Sigmoid colon (tissue), 7 donors: ENCODE results near the gene CSNK1G2. TPM values are rescaled to one million over a fixed set of nuclear protein-coding genes. Genes with fewer than 3 reads are reported as not detected.

Experiments used
- DNase-seq: peaks from one replicate; pipeline ENCODE4 v3.0.0-alpha.2; 2019
- H3K27ac ChIP-seq, 4 donors: fragments of 200-600 bp; sonication (generic); one replicate each; pipeline ENCODE4 v1.5.1; 2016 to 2019; ENCODE audit warnings: mild to moderate bottlenecking in 1 of 4
- H3K27me3 ChIP-seq, 3 donors: fragments of 200-600 bp; sonication (generic); one replicate each; pipeline ENCODE4 v1.5.1; 2019; ENCODE audit warnings: mild to moderate bottlenecking in 1 of 3
- H3K36me3 ChIP-seq, 4 donors: fragments of 200-600 bp; sonication (generic); one replicate each; pipeline ENCODE4 v1.5.1; 2016 to 2019
- H3K4me1 ChIP-seq, 4 donors: fragments of 200-600 bp; sonication (generic); one replicate each; pipeline ENCODE4 v1.5.1; 2017 to 2019
- H3K4me3 ChIP-seq, 4 donors: fragments of 200-600 bp; sonication (generic); one replicate each; pipeline ENCODE4 v1.5.1; 2017 to 2019; ENCODE audit warnings: mild to moderate bottlenecking in 2 of 4, moderate library complexity in 1 of 4
- H3K9me3 ChIP-seq, 4 donors: fragments of 200-600 bp in 3 of 4; sonication (generic) in 3 of 4; one replicate each; pipeline versions ENCODE4 v1.5.1 to v1.6.1; 2013 to 2019
- EP300 ChIP-seq, 4 donors: sonication (generic); formaldehyde crosslinking; IDR thresholded peaks; one replicate each; pipeline ENCODE4 v1.6.1; 2017; ENCODE audit warnings: antibody characterized with exemption in 4 of 4
- POLR2A ChIP-seq, 2 donors: fragments of 450-650 bp; IDR thresholded peaks; one replicate each; pipeline ENCODE4 v1.6.1; 2016; ENCODE audit warnings: antibody characterized with exemption in 2 of 2, mild to moderate bottlenecking in 2 of 2, moderate library complexity in 2 of 2
- POLR2AphosphoS5 ChIP-seq, 4 donors: sonication (generic); formaldehyde crosslinking; IDR thresholded peaks; one replicate each; pipeline ENCODE4 v1.6.1; 2017; ENCODE audit warnings: antibody characterized with exemption in 4 of 4
- WGBS, 2 donors: extraction: QIAGEN DNeasy Blood & Tissue Kit; methylation state at CpG; one replicate each; pipeline ENCODE4 v1.1.7; 2013; 5-methylcytosine and 5-hydroxymethylcytosine counted together
- intact Hi-C: fragments of 100-400 bp; cut with DNase I; formaldehyde crosslinking; loops from one replicate; pipeline ENCODE4 v1.15.1; 2023
- polyA plus RNA-seq, 3 donors: library from polyadenylated mRNA; stranded (reverse); fragments of 200-250 nt; gene quantifications; one replicate each; pipeline ENCODE4 v1.2.3, GENCODE V29; 2013
- total RNA-seq, 4 donors: library from RNA; depleted of rRNA; stranded (reverse); fragments of >200 nt; gene quantifications; one replicate each; pipeline ENCODE4 v1.1.0, GENCODE V29; 2016
- TF ChIP-seq, protein P1 (sequence below), 4 experiments: fragments of 450-650 bp in 3 of 4; fragments of 200-600 bp in 1 of 4; IDR thresholded peaks; one replicate each; pipeline ENCODE4 v1.5.1; 2016 to 2019; ENCODE audit warnings: antibody characterized with exemption in 4 of 4, mild to moderate bottlenecking in 3 of 4, moderate library complexity in 2 of 4
- donor health status: healthy with polysubstance abuse.
- donor health status: Bipolar disorder and iron deficiency.
- donor health status: healthy.

The CSNK1G2 gene
- total and polyA plus RNA-seq, 7 donors = 24.6 to 91.1 (median 35.9) TPM

DNA sequence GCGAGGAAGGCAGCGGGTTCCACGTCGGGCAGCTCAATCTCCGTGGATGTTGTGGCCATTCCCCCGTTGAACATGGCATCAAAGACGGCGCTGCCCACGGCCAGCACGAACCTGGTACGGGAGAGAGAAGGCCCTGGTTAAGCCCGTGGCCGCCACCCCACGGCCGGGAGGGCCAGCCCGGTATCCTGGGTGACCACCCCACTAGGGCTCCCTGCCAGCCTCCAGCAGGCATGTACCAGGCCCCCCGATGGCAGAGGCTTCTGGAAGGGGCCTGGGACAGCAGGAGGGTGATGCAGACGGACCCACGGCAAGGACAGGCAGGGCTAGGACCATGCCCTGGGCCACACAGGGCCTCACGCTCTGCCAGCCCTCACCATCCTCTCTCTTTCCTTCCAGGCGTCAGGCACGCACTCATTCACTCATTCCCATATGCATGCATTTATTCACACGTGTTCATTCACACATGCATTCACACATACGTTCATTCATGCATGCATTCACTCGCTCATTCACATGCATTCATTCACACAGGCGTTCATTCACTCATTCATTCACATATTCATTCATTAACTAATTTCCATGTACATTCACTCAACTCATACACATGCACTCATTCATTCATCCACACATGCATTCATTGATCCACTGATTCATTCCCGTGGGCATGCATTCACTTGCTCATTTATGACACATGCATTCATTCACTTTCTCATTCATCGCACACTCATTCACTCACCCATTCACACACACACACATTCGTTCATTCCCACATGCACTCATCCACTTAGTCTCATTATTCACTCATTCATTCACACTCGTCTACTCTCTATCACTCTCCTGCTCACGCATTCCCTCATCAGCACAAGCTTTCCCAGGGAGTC is 56.6 kb downstream of the CSNK1G2 start:
- 95% methylated on average over 31 of the region's 31 CpGs for WGBS, 2 donors
- H3K4me3 ChIP-seq = no peak overlapping the region
- intact Hi-C loops = no loop called here
- no peaks in the 10 kb centered on the region for H3K9me3 ChIP-seq
- TF ChIP-seq, protein P1, sequence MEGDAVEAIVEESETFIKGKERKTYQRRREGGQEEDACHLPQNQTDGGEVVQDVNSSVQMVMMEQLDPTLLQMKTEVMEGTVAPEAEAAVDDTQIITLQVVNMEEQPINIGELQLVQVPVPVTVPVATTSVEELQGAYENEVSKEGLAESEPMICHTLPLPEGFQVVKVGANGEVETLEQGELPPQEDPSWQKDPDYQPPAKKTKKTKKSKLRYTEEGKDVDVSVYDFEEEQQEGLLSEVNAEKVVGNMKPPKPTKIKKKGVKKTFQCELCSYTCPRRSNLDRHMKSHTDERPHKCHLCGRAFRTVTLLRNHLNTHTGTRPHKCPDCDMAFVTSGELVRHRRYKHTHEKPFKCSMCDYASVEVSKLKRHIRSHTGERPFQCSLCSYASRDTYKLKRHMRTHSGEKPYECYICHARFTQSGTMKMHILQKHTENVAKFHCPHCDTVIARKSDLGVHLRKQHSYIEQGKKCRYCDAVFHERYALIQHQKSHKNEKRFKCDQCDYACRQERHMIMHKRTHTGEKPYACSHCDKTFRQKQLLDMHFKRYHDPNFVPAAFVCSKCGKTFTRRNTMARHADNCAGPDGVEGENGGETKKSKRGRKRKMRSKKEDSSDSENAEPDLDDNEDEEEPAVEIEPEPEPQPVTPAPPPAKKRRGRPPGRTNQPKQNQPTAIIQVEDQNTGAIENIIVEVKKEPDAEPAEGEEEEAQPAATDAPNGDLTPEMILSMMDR (IDR thresholded peaks at IDR 0.05) = no peak
- TF ChIP-seq POLR2A (IDR thresholded peaks at IDR 0.05) (no peak), POLR2AphosphoS5 (IDR thresholded peaks at IDR 0.05) (no peak), EP300 (IDR thresholded peaks at IDR 0.05) (no peak)
- H3K4me1 ChIP-seq = no peaks in the 10 kb centered on the region
- no peak overlapping the region for H3K27ac ChIP-seq
- no peak for DNase-seq
- H3K36me3 ChIP-seq = peaks cover 8 to 79% (median 16%) of the 10 kb centered on the region in 4 donors
- H3K27me3 ChIP-seq = no peaks in the 10 kb centered on the region

GRCh38 chr19:1998712-1999708 is 58.0 kb downstream of the CSNK1G2 start:
- no peak overlapping the region for H3K4me3 ChIP-seq
- H3K27me3 ChIP-seq = no peaks in the 10 kb centered on the region
- peaks cover 0 to 72% (median 15%) of the 10 kb centered on the region in 4 donors for H3K36me3 ChIP-seq
- no peak for TF ChIP-seq EP300 (IDR thresholded peaks at IDR 0.05)
- no peak for TF ChIP-seq POLR2A (IDR thresholded peaks at IDR 0.05)
- H3K4me1 ChIP-seq = no peaks in the 10 kb centered on the region
- no peaks in the 10 kb centered on the region for H3K9me3 ChIP-seq
- intact Hi-C loops = no loop called here
- no peak for DNase-seq
- H3K27ac ChIP-seq = no peak overlapping the region
- 94 to 95% methylated on average over 52 of the region's 52 CpGs for WGBS, 2 donors

DNA sequence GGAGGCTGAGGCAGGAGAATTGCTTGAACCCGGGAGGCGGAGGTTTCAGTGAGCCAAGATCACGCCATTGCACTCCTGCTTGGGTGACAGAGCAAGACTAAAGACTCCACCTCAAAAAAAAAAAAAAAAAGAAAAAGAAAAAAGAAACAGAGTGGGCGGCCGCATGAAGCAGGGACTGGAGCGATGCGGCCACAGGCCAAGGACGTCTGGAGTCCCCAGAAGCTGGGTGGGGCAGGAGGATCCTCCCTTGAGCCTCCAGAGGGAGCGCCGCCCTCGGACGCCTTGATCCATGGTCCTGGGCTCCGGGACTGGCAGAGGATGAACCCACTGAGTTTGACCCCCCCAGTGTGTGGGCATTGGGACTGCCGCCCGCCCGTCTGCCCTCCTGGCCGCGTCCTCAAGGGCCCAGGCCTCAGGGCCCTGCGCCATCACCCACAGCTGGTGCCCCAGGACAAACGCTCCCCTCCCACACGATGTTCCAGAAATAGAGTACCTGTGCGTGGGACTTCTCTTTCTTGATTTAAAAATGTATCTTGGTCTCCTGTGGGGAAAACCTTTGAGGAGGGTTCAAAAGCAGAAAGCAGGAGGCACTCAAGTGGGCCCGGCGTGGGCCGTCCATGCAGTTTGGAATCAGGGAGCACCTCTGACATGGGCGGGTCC is 59.0 kb downstream of the CSNK1G2 start:
- intact Hi-C loops = no loop called here
- TF ChIP-seq EP300 (IDR thresholded peaks at IDR 0.05) = no peak
- TF ChIP-seq POLR2A (IDR thresholded peaks at IDR 0.05) = no peak
- TF ChIP-seq, protein P1 (IDR thresholded peaks at IDR 0.05) = no peak
- no peak for TF ChIP-seq POLR2AphosphoS5 (IDR thresholded peaks at IDR 0.05)
- no peaks in the 10 kb centered on the region for H3K4me1 ChIP-seq
- WGBS, 2 donors = 80 to 92% methylated on average over 26 of the region's 26 CpGs
- H3K9me3 ChIP-seq = no peaks in the 10 kb centered on the region
- H3K27me3 ChIP-seq = no peaks in the 10 kb centered on the region
- H3K36me3 ChIP-seq = peaks cover 0 to 63% (median 15%) of the 10 kb centered on the region in 4 donors
- H3K27ac ChIP-seq = no peak overlapping the region
- no peak for DNase-seq
- H3K4me3 ChIP-seq = no peak overlapping the region

DNA sequence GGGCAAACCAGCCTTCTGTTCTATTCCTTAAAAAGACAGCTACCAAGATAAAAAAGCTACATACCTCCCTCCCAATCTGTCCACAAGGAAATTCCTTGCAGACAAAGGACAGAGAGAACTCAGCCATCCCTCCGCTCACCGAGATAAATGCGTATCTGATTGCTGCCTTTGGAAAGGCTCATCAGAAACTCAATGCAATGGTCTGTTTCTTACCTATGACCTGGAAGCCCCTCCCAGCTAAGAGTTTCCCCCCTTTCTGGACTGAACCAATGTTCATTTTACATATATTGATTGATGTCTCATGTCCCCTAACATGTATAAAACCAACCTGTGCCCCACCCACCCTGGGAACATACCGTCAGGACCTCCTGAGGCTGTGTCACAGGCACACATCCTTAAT is 62.9 kb downstream of the CSNK1G2 start:
- H3K27ac ChIP-seq = peak overlapping the region in 1 of 4 donors; percentile 59
- no peaks in the 10 kb centered on the region for H3K9me3 ChIP-seq
- no peaks in the 10 kb centered on the region for H3K4me1 ChIP-seq
- TF ChIP-seq POLR2A (IDR thresholded peaks at IDR 0.05) = no peak
- TF ChIP-seq, protein P1 (IDR thresholded peaks at IDR 0.05) = no peak
- TF ChIP-seq POLR2AphosphoS5 (IDR thresholded peaks at IDR 0.05) = no peak
- TF ChIP-seq EP300 (IDR thresholded peaks at IDR 0.05) = no peak
- DNase-seq = no peak
- 95 to 97% methylated on average over 4 of the region's 4 CpGs for WGBS, 2 donors
- no peaks in the 10 kb centered on the region for H3K27me3 ChIP-seq
- no peak overlapping the region for H3K4me3 ChIP-seq
- intact Hi-C loops = no loop called here
- H3K36me3 ChIP-seq = peaks cover 0 to 35% (median 6%) of the 10 kb centered on the region in 4 donors
